ENCODE results near the gene AADAC. TPM values are rescaled to one million over a fixed set of nuclear protein-coding genes. Genes with fewer than 3 reads are reported as not detected.

The AADAC gene
- total RNA-seq, 2 donors from 2014 or later = not detected

DNA sequence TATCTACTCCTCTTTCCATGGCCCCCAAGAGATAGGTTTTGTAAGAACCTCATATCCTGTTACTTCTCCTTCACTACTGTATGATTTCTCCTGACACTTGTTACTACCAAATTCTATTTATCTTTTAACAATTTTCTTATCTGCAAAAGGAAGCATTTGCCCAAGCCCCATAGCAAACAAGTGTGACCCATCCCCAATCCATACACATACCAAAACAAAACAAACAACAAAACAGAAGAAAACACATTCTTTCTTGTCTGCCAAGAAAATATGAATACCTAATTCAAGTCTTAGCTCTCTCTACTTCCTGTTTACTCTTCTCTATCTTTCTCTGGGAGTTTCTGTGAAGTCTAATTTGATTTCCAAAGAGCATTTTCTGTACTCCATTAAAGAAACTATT lies 39.0 kb upstream of the AADAC start:
- H3K27ac Mint-ChIP-seq = peak overlapping the region; percentile 50

GRCh38 chr3:151775314-151776258 lies 38.3 kb upstream of the AADAC start:
- Mint-ChIP-seq H3K36me3 (ENCODE audit: low read depth) (no peaks in the 10 kb centered on the region), H3K4me1 (peaks cover 9% of the 10 kb centered on the region), H3K9me3 (no peaks in the 10 kb centered on the region), H3K4me3 (no peak overlapping the region), H3K27me3 (ENCODE audit: insufficient read depth) (no peaks in the 10 kb centered on the region), H3K27ac (peak overlapping the region; percentile 16)
- Histone ChIP-seq H3K4me1 (ENCODE audit: control insufficient read depth, insufficient read depth, low read length) (no peaks in the 10 kb centered on the region), H3K9ac (ENCODE audit: extremely low read depth, low read length, poor library complexity, severe bottlenecking) (no peak overlapping the region), H3K27ac (ENCODE audit: low read depth, low read length) (no peak overlapping the region), H3K9me3 (ENCODE audit: control insufficient read depth, low read length) (no peaks in the 10 kb centered on the region), H3K4me3 (ENCODE audit: low read length) (no peak overlapping the region), H3K27me3 (ENCODE audit: control insufficient read depth, insufficient read depth, low read length, poor library complexity, severe bottlenecking) (no peaks in the 10 kb centered on the region), H3K36me3 (ENCODE audit: control insufficient read depth, insufficient read depth, low read length) (no peaks in the 10 kb centered on the region)
- 97 to 100% methylated on average over 1 to 4 of the region's 4 CpGs for WGBS, 2 experiments (ENCODE audit: insufficient coverage in 1 of 2, insufficient read length in 1 of 2)
- DNase-seq = no peak
- no peak for TF ChIP-seq CTCF (conservative IDR thresholded peaks at IDR 0.05)

More for the DNA sequence above, 39.0 kb upstream of the AADAC start:
- Histone ChIP-seq H3K9me3 (ENCODE audit: control insufficient read depth, low read length) (no peaks in the 10 kb centered on the region), H3K36me3 (ENCODE audit: control insufficient read depth, insufficient read depth, low read length) (no peaks in the 10 kb centered on the region), H3K4me1 (ENCODE audit: control insufficient read depth, insufficient read depth, low read length) (no peaks in the 10 kb centered on the region), H3K27me3 (ENCODE audit: control insufficient read depth, insufficient read depth, low read length, poor library complexity, severe bottlenecking) (no peaks in the 10 kb centered on the region), H3K4me3 (ENCODE audit: low read length) (no peak overlapping the region), H3K9ac (ENCODE audit: extremely low read depth, low read length, poor library complexity, severe bottlenecking) (no peak overlapping the region), H3K27ac (ENCODE audit: low read depth, low read length) (no peak overlapping the region)
- no peak overlapping the region for H3K4me3 Mint-ChIP-seq
- H3K9me3 Mint-ChIP-seq = no peaks in the 10 kb centered on the region
- H3K27me3 Mint-ChIP-seq (ENCODE audit: insufficient read depth) = no peaks in the 10 kb centered on the region
- no peak for TF ChIP-seq CTCF (conservative IDR thresholded peaks at IDR 0.05)
- no peaks in the 10 kb centered on the region for H3K36me3 Mint-ChIP-seq (ENCODE audit: low read depth)
- DNase-seq = no peak
- peaks cover 11% of the 10 kb centered on the region for H3K4me1 Mint-ChIP-seq

DNA sequence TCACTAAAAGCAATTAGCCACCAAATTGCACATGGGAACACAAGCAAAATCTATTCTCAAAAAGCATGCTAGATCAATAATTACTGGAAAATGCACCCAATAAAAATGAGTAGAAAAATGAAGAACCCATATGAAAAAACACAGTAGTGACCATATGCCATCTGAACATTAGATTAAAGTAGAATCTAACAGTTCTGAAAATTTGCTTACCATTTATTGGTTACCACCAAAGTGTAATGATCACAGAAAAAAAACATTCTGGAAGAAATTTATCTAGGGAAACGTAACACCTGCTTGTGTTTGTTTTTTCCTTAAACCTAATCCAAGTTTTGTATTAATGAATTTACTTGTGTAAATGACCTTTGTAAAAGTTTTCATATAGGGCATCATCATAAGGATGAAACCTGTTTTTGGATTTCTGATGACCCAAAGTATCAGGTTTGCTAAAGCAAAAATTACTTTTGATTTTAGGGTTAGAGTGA lies 37.6 kb upstream of the AADAC start:
- no peaks in the 10 kb centered on the region for H3K9me3 ChIP-seq (ENCODE audit: control insufficient read depth, low read length)
- H3K27ac ChIP-seq (ENCODE audit: low read depth, low read length) = no peak overlapping the region
- Mint-ChIP-seq H3K27me3 (ENCODE audit: insufficient read depth) (no peaks in the 10 kb centered on the region), H3K36me3 (ENCODE audit: low read depth) (no peaks in the 10 kb centered on the region), H3K4me1 (peaks cover 9% of the 10 kb centered on the region), H3K27ac (no peak overlapping the region), H3K4me3 (no peak overlapping the region), H3K9me3 (no peaks in the 10 kb centered on the region)
- WGBS, 2 experiments (ENCODE audit: insufficient coverage in 1 of 2, insufficient read length in 1 of 2) = 100% methylated on average over 1 of the region's 1 CpG; no CpG with 5 or more reads in 1 of the 2 experiments
- no peak overlapping the region for H3K9ac ChIP-seq (ENCODE audit: extremely low read depth, low read length, poor library complexity, severe bottlenecking)
- no peaks in the 10 kb centered on the region for H3K27me3 ChIP-seq (ENCODE audit: control insufficient read depth, insufficient read depth, low read length, poor library complexity, severe bottlenecking)
- H3K36me3 ChIP-seq (ENCODE audit: control insufficient read depth, insufficient read depth, low read length) = no peaks in the 10 kb centered on the region
- TF ChIP-seq CTCF (conservative IDR thresholded peaks at IDR 0.05) = no peak
- DNase-seq = no peak
- no peaks in the 10 kb centered on the region for H3K4me1 ChIP-seq (ENCODE audit: control insufficient read depth, insufficient read depth, low read length)
- no peak overlapping the region for H3K4me3 ChIP-seq (ENCODE audit: low read length)
